HepG2 (cell line): ENCODE results near the gene TMEM131L. TPM values are rescaled to one million over a fixed set of nuclear protein-coding genes. Genes with fewer than 3 reads are reported as not detected.
A peak's percentile ranks its signal among the peaks of the same experiment; 100 is the strongest.

ENCODE experiments used
- ATF5 ChIP-seq: sonication (generic); formaldehyde crosslinking; IDR thresholded peaks from 2 replicates; pipeline ENCODE4 v1.4.0; 2020; ENCODE audit warnings: mild to moderate bottlenecking, low read depth, missing genetic modification reagents
- KDM5A ChIP-seq: fragments of 200-600 bp; sonication (generic); IDR thresholded peaks from 2 replicates; pipeline ENCODE4 v1.7.0; 2018; ENCODE audit warnings: antibody characterized with exemption, mild to moderate bottlenecking, low read length, borderline replicate concordance
- MTERF4 ChIP-seq: sonication (generic); formaldehyde crosslinking; IDR thresholded peaks from 2 replicates; pipeline ENCODE4 v1.8.0; 2023; ENCODE audit warnings: mild to moderate bottlenecking, missing genetic modification reagents
- NCOA1 ChIP-seq: sonication (generic); formaldehyde crosslinking; IDR thresholded peaks from 2 replicates; pipeline ENCODE4 v1.9.0; 2021; ENCODE audit warnings: missing genetic modification reagents
- PAX8 ChIP-seq: sonication (generic); formaldehyde crosslinking; IDR thresholded peaks from 2 replicates; pipeline ENCODE4 v1.8.0; 2022; ENCODE audit warnings: mild to moderate bottlenecking, missing genetic modification reagents, borderline replicate concordance
- POLR2AphosphoS5 ChIP-seq: IDR thresholded peaks from 2 replicates; pipeline ENCODE4 v1.6.1; 2012; ENCODE audit warnings: low read depth, low read length
- PREB ChIP-seq: sonication (generic); formaldehyde crosslinking; IDR thresholded peaks from 2 replicates; pipeline ENCODE4 v1.4.0; 2020; ENCODE audit warnings: missing genetic modification reagents
- RFX3 ChIP-seq: IDR thresholded peaks from 2 replicates; pipeline ENCODE4 v1.6.1; 2016; ENCODE audit warnings: missing biosample characterization, missing genetic modification reagents
- RFXAP ChIP-seq: sonication (generic); formaldehyde crosslinking; IDR thresholded peaks from 2 replicates; pipeline ENCODE4 v1.4.0; 2020; ENCODE audit warnings: missing genetic modification reagents, borderline replicate concordance
- ZNF24 ChIP-seq: fragments of 450-650 bp; IDR thresholded peaks from 2 replicates; pipeline ENCODE4 v1.6.1; 2017; ENCODE audit warnings: antibody characterized with exemption, mild to moderate bottlenecking
- ZNF264 ChIP-seq: sonication (generic); formaldehyde crosslinking; IDR thresholded peaks from 2 replicates; pipeline ENCODE4 v1.4.0; 2020; ENCODE audit warnings: missing genetic modification reagents
- ZNF280B ChIP-seq: sonication (generic); formaldehyde crosslinking; IDR thresholded peaks from 2 replicates; pipeline ENCODE4 v1.5.0; 2020; ENCODE audit warnings: missing genetic modification reagents, mild to moderate bottlenecking, borderline replicate concordance
- ZNF30 ChIP-seq: sonication (generic); formaldehyde crosslinking; IDR thresholded peaks from 2 replicates; pipeline ENCODE4 v1.5.0; 2020; ENCODE audit warnings: mild to moderate bottlenecking, missing genetic modification reagents
- ZNF331 ChIP-seq: sonication (generic); formaldehyde crosslinking; IDR thresholded peaks from 2 replicates; pipeline ENCODE4 v1.4.0; 2020; ENCODE audit warnings: missing genetic modification reagents
- ZNF512 ChIP-seq: sonication (generic); formaldehyde crosslinking; IDR thresholded peaks from 2 replicates; pipeline ENCODE4 v1.4.0; 2020; ENCODE audit warnings: mild to moderate bottlenecking, missing genetic modification reagents
- polyA plus RNA-seq, 8 experiments: library from polyadenylated mRNA; depleted of rRNA in 3 of 8; stranded (reverse) in 7 of 8; unstranded in 1 of 8; fragments of >200 nt; fragmentation: Illumina TruSeq in 4 of 8; extraction: Trizol in 4 of 8; gene quantifications; 2 replicates each; pipeline versions ENCODE4 v1.2.1 to v1.2.3, GENCODE V29; 2011 to 2016; ENCODE audit warnings: low read depth in 4 of 8, missing spikeins in 1 of 8, mixed read lengths in 1 of 8; ENCODE audit not compliant: insufficient read depth in 1 of 8
- total RNA-seq, 5 experiments: library from RNA; depleted of rRNA; stranded (reverse); fragments of >200 nt; fragmentation: Illumina TruSeq; extraction: Trizol; gene quantifications; 2 replicates each; pipeline ENCODE4 v1.2.3, GENCODE V29; 2016; ENCODE audit warnings: low read depth in 1 of 5
- TF ChIP-seq, protein P1 (sequence below): sonication (generic); formaldehyde crosslinking; IDR thresholded peaks from 2 replicates; pipeline ENCODE4 v1.8.1; 2023; ENCODE audit warnings: mild to moderate bottlenecking, missing genetic modification reagents
- TF ChIP-seq, protein P2 (sequence below): sonication (generic); formaldehyde crosslinking; IDR thresholded peaks from 2 replicates; pipeline ENCODE4 v1.4.0; 2020; ENCODE audit warnings: missing genetic modification reagents

TMEM131L gene
- total and polyA plus RNA-seq, 2 of the 13 experiments (the other 11 are each of a cell fraction or from before 2014, with no cell fraction given): 2.2 to 4.5 TPM

GRCh38 chr4:153564630-153565525 lies 98.7 kb downstream of the TMEM131L start (continued):
- TF ChIP-seq ZNF512 (CRISPR knock-in tag) (no peak), KDM5A (no peak; the same call in 1 of the 2 replicates), ZNF24 (no peak), MTERF4 (no peak), ATF5 (CRISPR knock-in tag) (no peak), ZNF331 (peak; percentile 93), RFX3 (CRISPR knock-in tag) (no peak), ZNF30 (CRISPR knock-in tag) (no peak), ZNF280B (CRISPR knock-in tag) (no peak), PREB (CRISPR knock-in tag) (no peak), NCOA1 (CRISPR knock-in tag) (no peak), ZNF264 (peak; percentile 75), PAX8 (CRISPR knock-in tag) (no peak), POLR2AphosphoS5 (no peak), RFXAP (CRISPR knock-in tag) (no peak)
- TF ChIP-seq, protein P1, sequence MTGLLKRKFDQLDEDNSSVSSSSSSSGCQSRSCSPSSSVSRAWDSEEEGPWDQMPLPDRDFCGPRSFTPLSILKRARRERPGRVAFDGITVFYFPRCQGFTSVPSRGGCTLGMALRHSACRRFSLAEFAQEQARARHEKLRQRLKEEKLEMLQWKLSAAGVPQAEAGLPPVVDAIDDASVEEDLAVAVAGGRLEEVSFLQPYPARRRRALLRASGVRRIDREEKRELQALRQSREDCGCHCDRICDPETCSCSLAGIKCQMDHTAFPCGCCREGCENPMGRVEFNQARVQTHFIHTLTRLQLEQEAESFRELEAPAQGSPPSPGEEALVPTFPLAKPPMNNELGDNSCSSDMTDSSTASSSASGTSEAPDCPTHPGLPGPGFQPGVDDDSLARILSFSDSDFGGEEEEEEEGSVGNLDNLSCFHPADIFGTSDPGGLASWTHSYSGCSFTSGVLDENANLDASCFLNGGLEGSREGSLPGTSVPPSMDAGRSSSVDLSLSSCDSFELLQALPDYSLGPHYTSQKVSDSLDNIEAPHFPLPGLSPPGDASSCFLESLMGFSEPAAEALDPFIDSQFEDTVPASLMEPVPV (CRISPR knock-in tag): no peak; the same call in 1 of the 2 replicates
- TF ChIP-seq, protein P2, sequence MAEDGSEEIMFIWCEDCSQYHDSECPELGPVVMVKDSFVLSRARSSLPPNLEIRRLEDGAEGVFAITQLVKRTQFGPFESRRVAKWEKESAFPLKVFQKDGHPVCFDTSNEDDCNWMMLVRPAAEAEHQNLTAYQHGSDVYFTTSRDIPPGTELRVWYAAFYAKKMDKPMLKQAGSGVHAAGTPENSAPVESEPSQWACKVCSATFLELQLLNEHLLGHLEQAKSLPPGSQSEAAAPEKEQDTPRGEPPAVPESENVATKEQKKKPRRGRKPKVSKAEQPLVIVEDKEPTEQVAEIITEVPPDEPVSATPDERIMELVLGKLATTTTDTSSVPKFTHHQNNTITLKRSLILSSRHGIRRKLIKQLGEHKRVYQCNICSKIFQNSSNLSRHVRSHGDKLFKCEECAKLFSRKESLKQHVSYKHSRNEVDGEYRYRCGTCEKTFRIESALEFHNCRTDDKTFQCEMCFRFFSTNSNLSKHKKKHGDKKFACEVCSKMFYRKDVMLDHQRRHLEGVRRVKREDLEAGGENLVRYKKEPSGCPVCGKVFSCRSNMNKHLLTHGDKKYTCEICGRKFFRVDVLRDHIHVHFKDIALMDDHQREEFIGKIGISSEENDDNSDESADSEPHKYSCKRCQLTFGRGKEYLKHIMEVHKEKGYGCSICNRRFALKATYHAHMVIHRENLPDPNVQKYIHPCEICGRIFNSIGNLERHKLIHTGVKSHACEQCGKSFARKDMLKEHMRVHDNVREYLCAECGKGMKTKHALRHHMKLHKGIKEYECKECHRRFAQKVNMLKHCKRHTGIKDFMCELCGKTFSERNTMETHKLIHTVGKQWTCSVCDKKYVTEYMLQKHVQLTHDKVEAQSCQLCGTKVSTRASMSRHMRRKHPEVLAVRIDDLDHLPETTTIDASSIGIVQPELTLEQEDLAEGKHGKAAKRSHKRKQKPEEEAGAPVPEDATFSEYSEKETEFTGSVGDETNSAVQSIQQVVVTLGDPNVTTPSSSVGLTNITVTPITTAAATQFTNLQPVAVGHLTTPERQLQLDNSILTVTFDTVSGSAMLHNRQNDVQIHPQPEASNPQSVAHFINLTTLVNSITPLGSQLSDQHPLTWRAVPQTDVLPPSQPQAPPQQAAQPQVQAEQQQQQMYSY (CRISPR knock-in tag): no peak
